Upper lobe of left lung (tissue), 6 donors: Measurements from ENCODE around the gene ZNF438. TPM values are rescaled to one million over a fixed set of nuclear protein-coding genes. Genes with fewer than 3 reads are reported as not detected.

Experiments used
- ATAC-seq, 2 donors: fragments of 200-7000 bp; cut with Tn5 transposase; one replicate each; pipeline ENCODE4 v1.9.1; 2022; ENCODE audit warnings: mild to moderate bottlenecking in 2 of 2, moderate library complexity in 2 of 2; ENCODE audit not compliant: low FRiP score in 2 of 2
- DNase-seq, 2 donors: peaks; one replicate each; pipeline ENCODE4 v3.0.0-alpha.2; 2019 to 2020
- H3K27ac ChIP-seq, 4 donors: fragments of 200-600 bp; sonication (generic); one replicate each; pipeline ENCODE4 v1.5.1; 2016 to 2019
- H3K27me3 ChIP-seq, 4 donors: fragments of 200-600 bp; sonication (generic); one replicate each; pipeline ENCODE4 v1.5.1; 2017 to 2019
- H3K36me3 ChIP-seq, 4 donors: fragments of 200-600 bp; sonication (generic); one replicate each; pipeline ENCODE4 v1.5.1; 2016 to 2019
- H3K4me1 ChIP-seq, 4 donors: fragments of 200-600 bp; sonication (generic); one replicate each; pipeline ENCODE4 v1.5.1; 2018 to 2019
- H3K4me3 ChIP-seq, 4 donors: fragments of 200-600 bp; sonication (generic); one replicate each; pipeline ENCODE4 v1.5.1; 2017 to 2019; ENCODE audit warnings: mild to moderate bottlenecking in 2 of 4, moderate library complexity in 1 of 4
- H3K9me3 ChIP-seq, 4 donors: fragments of 200-600 bp; sonication (generic); one replicate each; pipeline ENCODE4 v1.5.1; 2018 to 2019
- CTCF ChIP-seq, 6 experiments: fragments of 450-650 bp in 4 of 6; fragments of 200-600 bp in 2 of 6; sonication (generic) in 2 of 6; IDR thresholded peaks; one replicate each; pipeline ENCODE4 v1.5.1; 2016 to 2019; ENCODE audit warnings: antibody characterized with exemption in 6 of 6
- EP300 ChIP-seq, 4 donors: sonication (generic); formaldehyde crosslinking; IDR thresholded peaks; one replicate each; pipeline ENCODE4 v1.5.1; 2017; ENCODE audit warnings: antibody characterized with exemption in 4 of 4, control low read depth in 2 of 4
- POLR2A ChIP-seq, 4 donors: fragments of 450-650 bp; IDR thresholded peaks; one replicate each; pipeline ENCODE4 v1.5.1; 2016 to 2017; ENCODE audit warnings: antibody characterized with exemption in 4 of 4, mild to moderate bottlenecking in 2 of 4
- POLR2AphosphoS5 ChIP-seq, 2 donors: sonication (generic); formaldehyde crosslinking; IDR thresholded peaks; one replicate each; pipeline ENCODE4 v1.5.1; 2017; ENCODE audit warnings: antibody characterized with exemption in 2 of 2
- WGBS, 2 donors: methylation state at CpG; one replicate each; pipeline ENCODE4 v1.1.5; 2017 to 2018; 5-methylcytosine and 5-hydroxymethylcytosine counted together
- total RNA-seq, 6 donors: library from RNA; depleted of rRNA in 4 of 6; stranded (reverse); fragments of >200 nt in 4 of 6; gene quantifications; one replicate each; pipeline versions ENCODE4 v1.1.0 to v1.2.1, GENCODE V29; 2016 to 2021
- donor health status: DM: no; HTN: no; CAD: no; lungs with moderate emphysema.
- donor health status: DM: no; HTN: yes; CAD: no; lungs with severe emphysema.

The ZNF438 gene
- total RNA-seq, 6 donors from 2014 or later = 10.5 to 25.1 (median 13.7) TPM

DNA sequence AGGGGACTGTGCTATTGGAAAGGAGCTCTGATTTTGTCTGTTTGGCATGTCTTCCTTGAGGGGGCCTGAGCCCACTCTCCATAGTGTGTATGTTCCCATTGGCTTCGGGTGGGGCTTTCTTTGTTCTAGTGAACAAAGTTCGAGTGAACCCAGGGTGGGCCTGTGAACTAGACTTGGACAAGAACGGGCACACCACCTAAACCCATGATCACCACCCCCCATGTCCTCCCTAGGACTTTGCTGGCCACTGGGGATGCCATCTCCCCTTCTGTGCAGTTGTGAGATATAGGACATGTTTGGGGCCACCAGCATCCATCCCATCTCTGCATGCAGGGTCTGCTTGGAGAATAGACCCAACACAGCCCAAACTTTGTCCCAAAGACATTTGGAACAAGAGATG, 206.6 kb downstream of the ZNF438 start:
- DNase-seq (no peak), ATAC-seq (no peak)
- WGBS, 2 donors = 95 to 100% methylated on average over 3 of the region's 3 CpGs
- Histone ChIP-seq H3K9me3 (no peaks in the 10 kb centered on the region), H3K4me3 (no peak overlapping the region), H3K27me3 (no peaks in the 10 kb centered on the region), H3K36me3 (no peaks in the 10 kb centered on the region), H3K4me1 (peaks cover 0 to 9% (median 4%) of the 10 kb centered on the region in 4 donors), H3K27ac (no peak overlapping the region)
- TF ChIP-seq POLR2AphosphoS5 (IDR thresholded peaks at IDR 0.05) = no peak
- TF ChIP-seq POLR2A (IDR thresholded peaks at IDR 0.05) = no peak
- TF ChIP-seq EP300 (IDR thresholded peaks at IDR 0.05) = no peak
- no peak for TF ChIP-seq CTCF (IDR thresholded peaks at IDR 0.05)

DNA sequence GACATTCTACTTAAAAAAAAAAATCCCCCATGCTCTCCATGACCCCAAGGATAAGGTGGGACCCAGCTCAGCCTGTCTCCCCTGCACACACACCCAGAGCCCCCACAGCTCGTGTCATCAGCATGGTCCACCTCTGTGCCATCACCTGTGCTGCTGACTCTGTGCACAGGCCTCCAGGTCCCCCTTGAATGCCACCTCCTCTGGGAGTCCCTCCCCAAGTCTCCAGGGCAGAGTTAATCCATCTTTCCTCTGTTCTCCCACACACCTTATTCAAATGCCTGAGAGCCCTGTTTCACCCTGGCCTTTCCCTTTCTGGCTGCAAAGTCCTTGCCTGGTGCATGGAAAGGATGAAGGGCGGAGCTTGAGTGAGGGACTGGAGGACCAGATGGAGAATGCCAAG, 208.0 kb downstream of the ZNF438 start:
- H3K4me3 ChIP-seq = no peak overlapping the region
- DNase-seq (no peak), ATAC-seq (no peak)
- H3K36me3 ChIP-seq = no peaks in the 10 kb centered on the region
- TF ChIP-seq EP300 (IDR thresholded peaks at IDR 0.05) (no peak), CTCF (IDR thresholded peaks at IDR 0.05) (no peak), POLR2AphosphoS5 (IDR thresholded peaks at IDR 0.05) (no peak), POLR2A (IDR thresholded peaks at IDR 0.05) (no peak)
- 76 to 94% methylated on average over 2 of the region's 2 CpGs for WGBS, 2 donors
- H3K27me3 ChIP-seq = no peaks in the 10 kb centered on the region
- peaks cover 0 to 10% (median 4%) of the 10 kb centered on the region in 4 donors for H3K4me1 ChIP-seq
- H3K27ac ChIP-seq = no peak overlapping the region
- H3K9me3 ChIP-seq = no peaks in the 10 kb centered on the region

DNA sequence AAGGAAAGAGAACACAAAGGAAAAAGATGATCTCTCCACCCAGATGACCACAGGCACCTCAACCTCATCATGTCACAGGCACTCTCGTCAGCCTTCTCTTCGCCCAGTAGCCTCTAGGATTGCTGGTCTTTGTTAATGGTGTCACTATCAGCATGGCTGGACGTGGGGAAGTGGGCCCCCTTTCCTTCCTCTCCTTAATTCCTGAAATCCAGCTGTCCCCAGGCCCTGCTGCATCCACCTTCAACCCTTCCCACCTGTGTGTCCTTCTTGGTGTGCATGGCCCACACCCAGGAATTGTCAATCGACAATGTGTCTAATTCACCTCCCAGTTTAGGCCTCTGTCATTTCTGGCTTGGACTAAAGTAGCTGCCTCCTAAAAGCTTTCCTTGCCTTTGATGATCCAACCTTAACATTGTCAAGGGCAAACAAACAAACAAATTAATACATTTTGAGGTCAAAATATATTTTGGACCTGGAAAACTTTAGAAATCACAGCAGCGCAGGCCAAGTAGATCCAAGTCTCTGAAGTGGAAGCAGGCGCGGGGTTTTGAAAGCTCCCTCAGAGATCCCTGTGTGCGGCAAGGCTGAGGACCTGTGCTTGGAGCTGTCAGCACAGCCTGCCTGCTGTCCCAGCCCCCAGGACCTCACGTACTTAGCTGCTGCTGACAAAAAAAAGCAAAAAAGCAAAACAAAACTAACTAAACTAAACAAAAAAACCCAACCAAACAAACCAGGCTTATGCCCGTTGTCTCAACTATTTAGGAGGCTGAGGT, 208.8 kb downstream of the ZNF438 start:
- Histone ChIP-seq H3K9me3 (no peaks in the 10 kb centered on the region), H3K4me3 (no peak overlapping the region), H3K36me3 (no peaks in the 10 kb centered on the region), H3K27me3 (no peaks in the 10 kb centered on the region), H3K27ac (no peak overlapping the region), H3K4me1 (peaks cover 3 to 12% (median 9%) of the 10 kb centered on the region in 4 donors)
- DNase-seq = no peak
- WGBS, 2 donors = 92 to 93% methylated on average over 10 of the region's 10 CpGs
- TF ChIP-seq POLR2A (IDR thresholded peaks at IDR 0.05) (no peak), EP300 (IDR thresholded peaks at IDR 0.05) (no peak), CTCF (IDR thresholded peaks at IDR 0.05) (no peak), POLR2AphosphoS5 (IDR thresholded peaks at IDR 0.05) (no peak)
- no peak for ATAC-seq

GRCh38 chr10:30821994-30822692, 209.5 kb downstream of the ZNF438 start:
- 81 to 91% methylated on average over 12 to 17 of the region's 17 CpGs for WGBS, 2 donors
- H3K27ac ChIP-seq = no peak overlapping the region
- no peak for TF ChIP-seq EP300 (IDR thresholded peaks at IDR 0.05)
- no peak for TF ChIP-seq POLR2A (IDR thresholded peaks at IDR 0.05)
- no peak for TF ChIP-seq CTCF (IDR thresholded peaks at IDR 0.05)
- TF ChIP-seq POLR2AphosphoS5 (IDR thresholded peaks at IDR 0.05) = no peak
- ATAC-seq (no peak), DNase-seq (no peak)
- no peaks in the 10 kb centered on the region for H3K27me3 ChIP-seq
- H3K4me3 ChIP-seq = no peak overlapping the region
- H3K4me1 ChIP-seq = peaks cover 8 to 14% (median 10%) of the 10 kb centered on the region in 4 donors
- H3K9me3 ChIP-seq = no peaks in the 10 kb centered on the region
- H3K36me3 ChIP-seq = no peaks in the 10 kb centered on the region
